ENCODE data around the gene POLR2E. TPM values are rescaled to one million over a fixed set of nuclear protein-coding genes. Genes with fewer than 3 reads are reported as not detected.

Gene POLR2E
- total RNA-seq, 1 experiment from 2014 or later = 261 TPM

- Histone ChIP-seq H4K5ac (ENCODE audit: insufficient read length, low read depth, low read length) (no peak within 1 kb of the TSS), H3K4ac (ENCODE audit: low read depth, low read length) (no peak within 1 kb of the TSS), H3K23ac (ENCODE audit: insufficient read length, low read depth, low read length) (no peak within 1 kb of the TSS), H3K9ac (ENCODE audit: extremely low read depth, insufficient read length, low read length) (peak within 1 kb of the TSS; percentile 33), H3K14ac (ENCODE audit: insufficient read depth, low read length) (no peak within 1 kb of the TSS), H4K20me1 (ENCODE audit: control insufficient read depth, insufficient read depth, insufficient read length) (no peaks in the 10 kb centered on the region), H2BK15ac (ENCODE audit: low read depth, low read length) (no peak within 1 kb of the TSS), H2BK20ac (ENCODE audit: low read depth, low read length, poor library complexity, severe bottlenecking) (no peak within 1 kb of the TSS), H3K79me1 (ENCODE audit: insufficient read depth, low read depth, low read length, poor library complexity, severe bottlenecking) (no peaks in the 10 kb centered on the region), H3K18ac (ENCODE audit: insufficient read length, low read depth, low read length) (no peak within 1 kb of the TSS), H2BK5ac (ENCODE audit: insufficient read length, low read length) (no peak within 1 kb of the TSS), H4K8ac (replicated peaks; ENCODE audit: insufficient read length, low read depth, low read length) (no peak within 1 kb of the TSS), H3T11ph (ENCODE audit: low read length) (no peak within 1 kb of the TSS), H3K79me2 (ENCODE audit: insufficient read depth, low read length) (no peaks in the 10 kb centered on the region), H2AFZ (ENCODE audit: low read length) (no peak within 1 kb of the TSS), H2BK12ac (ENCODE audit: insufficient read length, low read depth, low read length) (no peak within 1 kb of the TSS), H4K91ac (ENCODE audit: insufficient read length, low read depth, low read length) (no peak within 1 kb of the TSS), H3K23me2 (ENCODE audit: insufficient read length, low read depth, low read length, poor library complexity, severe bottlenecking) (peaks cover 9% of the 10 kb centered on the region), H3K9me3 (ENCODE audit: control insufficient read depth, low read depth, low read length) (no peaks in the 10 kb centered on the region), H3K27me3 (ENCODE audit: insufficient read depth, low read length) (no peaks in the 10 kb centered on the region), H3K27ac (ENCODE audit: insufficient read length, low read depth, low read length) (no peak within 1 kb of the TSS), H3K4me1 (ENCODE audit: insufficient read depth, low read length) (no peaks in the 10 kb centered on the region; the same call in 1 of the 2 replicates), H2BK120ac (ENCODE audit: low read depth, low read length, poor library complexity, severe bottlenecking) (no peak within 1 kb of the TSS), H3K56ac (ENCODE audit: insufficient read length, low read depth, low read length) (no peak within 1 kb of the TSS), H2AK5ac (ENCODE audit: insufficient read length, low read length) (no peak within 1 kb of the TSS), H3K4me2 (ENCODE audit: insufficient read depth, insufficient read length, low read length) (peak within 1 kb of the TSS; percentile 69)
- Mint-ChIP-seq H3K27ac (peak within 1 kb of the TSS in 2 of 3 experiments; percentile 95 to 97; a peak in 5 of 7 replicates), H3K36me3 (ENCODE audit: insufficient read depth in 1 of 3, low read depth in 3 of 3) (peaks cover 24 to 52% (median 38%) of the 10 kb centered on the region in 3 experiments), H3K9me3 (no peaks in the 10 kb centered on the region), H3K4me3 (peak within 1 kb of the TSS; percentile 82 to 93), H3K27me3 (ENCODE audit: low read depth) (peaks cover 3% of the 10 kb centered on the region; the same call in 1 of the 2 replicates), H3K4me1 (peaks cover 13 to 29% of the 10 kb centered on the region in 2 experiments)
- no peak for TF ChIP-seq CTCF (conservative IDR thresholded peaks at IDR 0.05)
- DNase-seq = peak; percentile 99
- no CpG with 5 or more reads among the region's 56 CpGs for WGBS (ENCODE audit: extremely low coverage, insufficient read length, low lambda C conversion rate)
Observed at GRCh38 chr19:1039646-1040475, 55.3 kb downstream of the POLR2E start, which contains the start of gene ABCA7. ABCA7 (plus strand) TSS chr19:1040107; CDS start chr19:1041362, 1,255 bp downstream.
